ENCODE data around the gene UTS2R.
"Not testable (repeated sequence)": the region's sequence is repeated elsewhere in the genome, so short reads cannot be mapped to it uniquely, and the experiment has no call there.

Gene UTS2R

DNA sequence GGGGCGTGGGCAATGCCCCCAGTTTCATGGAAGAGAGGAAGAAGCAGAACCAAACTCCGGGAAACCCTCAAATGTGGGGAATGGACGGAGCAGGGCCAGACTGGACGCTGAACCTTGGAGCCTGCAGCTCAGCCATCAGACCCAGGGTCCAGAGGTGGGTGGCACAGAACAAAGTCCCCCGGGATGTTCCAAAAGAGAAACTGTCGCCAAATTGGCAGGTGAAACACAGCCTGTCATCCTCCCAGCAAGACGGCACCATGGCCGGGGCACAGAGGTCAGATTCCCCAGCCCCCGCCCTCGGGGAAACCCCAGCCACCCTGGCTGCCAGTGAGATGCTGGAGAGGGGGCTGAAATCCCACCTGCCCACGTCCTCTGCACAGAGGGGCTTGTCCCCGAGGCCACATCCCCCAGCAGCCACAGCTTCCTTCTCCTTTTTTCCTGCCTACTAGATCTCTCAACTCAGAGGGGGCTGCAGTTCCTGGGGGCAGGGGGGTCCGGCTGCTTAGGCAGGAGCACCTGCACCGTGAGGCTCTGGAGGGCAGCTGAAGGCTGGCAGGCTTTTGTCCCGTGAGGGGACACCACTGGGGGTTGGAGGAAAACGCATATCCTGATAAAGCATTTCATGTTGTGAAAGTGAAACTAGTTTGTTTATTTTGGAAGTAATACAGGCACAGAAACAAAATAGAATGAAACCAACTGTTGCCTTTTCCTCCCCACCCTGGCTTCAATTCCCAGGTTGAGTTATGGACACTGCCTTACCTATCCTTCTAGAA lies 36.8 kb upstream of the UTS2R start:
- DNase-seq: no peak

DNA sequence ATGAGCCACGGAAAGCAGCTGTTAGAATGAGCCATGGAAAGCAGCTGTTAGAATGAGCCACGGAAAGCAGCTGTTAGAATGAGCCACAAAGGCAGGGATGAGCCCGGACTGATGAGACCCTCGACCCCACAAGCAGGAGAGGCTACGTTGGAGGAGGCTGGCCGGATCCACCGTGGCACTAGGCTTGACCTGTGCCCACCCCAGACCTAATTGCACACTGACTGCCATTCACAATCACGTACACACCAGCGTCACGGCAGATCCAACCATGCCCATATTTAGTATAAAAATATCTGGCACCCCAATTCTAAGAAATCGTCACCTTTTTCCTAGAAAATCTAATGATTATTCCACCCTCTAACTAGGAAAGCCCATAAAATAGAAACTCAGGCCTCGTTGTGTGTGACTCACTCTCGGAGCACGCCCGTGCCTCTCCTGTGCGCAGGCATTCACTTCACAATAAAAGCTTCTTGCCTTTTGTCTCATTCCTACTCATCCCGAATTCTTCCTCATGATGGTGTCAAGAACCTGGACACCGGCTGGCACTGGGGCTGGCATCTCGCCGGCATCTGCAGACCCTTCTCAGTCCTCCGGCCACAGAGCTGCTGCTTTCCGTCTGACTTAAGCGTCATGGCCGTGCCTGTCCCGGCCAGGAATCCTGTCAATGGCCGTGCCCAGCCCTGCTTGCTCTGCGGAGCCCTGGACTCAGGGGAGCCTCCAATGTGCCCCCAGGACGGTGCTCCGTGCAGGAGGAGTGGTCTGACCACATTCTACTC lies 32.5 kb upstream of the UTS2R start:
- DNase-seq: no peak

DNA sequence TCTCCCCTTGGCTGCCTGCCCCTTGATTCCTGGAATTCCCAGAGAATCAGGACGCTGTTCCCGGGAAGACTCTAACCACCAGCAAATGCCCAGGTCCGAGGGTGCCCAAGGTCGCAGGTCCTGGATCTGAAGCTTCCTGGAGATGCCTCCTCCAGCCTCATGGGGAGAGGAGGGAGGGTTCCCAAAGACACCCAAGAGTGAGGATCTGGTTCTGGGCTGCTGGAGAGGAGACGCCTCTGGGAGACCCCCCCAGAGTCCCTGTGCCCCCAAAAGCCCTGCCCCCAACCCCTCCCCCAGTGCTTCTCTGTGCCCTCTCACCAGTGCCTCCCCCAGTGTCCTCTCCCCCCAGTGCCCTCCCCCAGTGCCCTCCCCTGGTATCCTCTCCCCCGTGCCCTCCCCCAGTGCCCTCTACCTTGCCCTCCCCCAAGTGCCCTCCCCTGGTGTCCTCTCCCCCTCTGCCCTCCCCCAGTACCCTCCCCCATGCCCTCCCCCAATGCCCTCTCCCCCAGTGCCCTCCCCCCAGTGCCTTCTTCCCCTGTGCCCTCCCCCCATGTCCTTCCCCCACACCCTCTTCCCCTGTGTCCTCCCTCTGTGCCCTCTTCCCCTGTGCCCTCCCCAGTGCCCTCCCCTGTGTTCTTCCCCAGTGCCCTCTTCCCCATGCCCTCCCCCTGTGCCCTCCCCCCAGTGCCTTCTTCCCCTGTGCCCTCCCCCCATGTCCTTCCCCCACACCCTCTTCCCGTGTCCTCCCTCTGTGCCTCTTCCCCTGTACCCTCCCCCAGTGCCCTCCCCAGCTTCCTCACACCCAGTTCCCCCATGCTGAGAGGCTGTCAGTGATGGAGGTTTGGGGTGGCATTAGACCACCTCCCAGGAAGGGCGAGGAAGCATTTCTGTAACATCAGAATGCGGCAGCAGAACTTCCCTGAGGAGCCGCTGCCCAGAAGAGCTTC lies 31.7 kb upstream of the UTS2R start:
- DNase-seq: no peak

DNA sequence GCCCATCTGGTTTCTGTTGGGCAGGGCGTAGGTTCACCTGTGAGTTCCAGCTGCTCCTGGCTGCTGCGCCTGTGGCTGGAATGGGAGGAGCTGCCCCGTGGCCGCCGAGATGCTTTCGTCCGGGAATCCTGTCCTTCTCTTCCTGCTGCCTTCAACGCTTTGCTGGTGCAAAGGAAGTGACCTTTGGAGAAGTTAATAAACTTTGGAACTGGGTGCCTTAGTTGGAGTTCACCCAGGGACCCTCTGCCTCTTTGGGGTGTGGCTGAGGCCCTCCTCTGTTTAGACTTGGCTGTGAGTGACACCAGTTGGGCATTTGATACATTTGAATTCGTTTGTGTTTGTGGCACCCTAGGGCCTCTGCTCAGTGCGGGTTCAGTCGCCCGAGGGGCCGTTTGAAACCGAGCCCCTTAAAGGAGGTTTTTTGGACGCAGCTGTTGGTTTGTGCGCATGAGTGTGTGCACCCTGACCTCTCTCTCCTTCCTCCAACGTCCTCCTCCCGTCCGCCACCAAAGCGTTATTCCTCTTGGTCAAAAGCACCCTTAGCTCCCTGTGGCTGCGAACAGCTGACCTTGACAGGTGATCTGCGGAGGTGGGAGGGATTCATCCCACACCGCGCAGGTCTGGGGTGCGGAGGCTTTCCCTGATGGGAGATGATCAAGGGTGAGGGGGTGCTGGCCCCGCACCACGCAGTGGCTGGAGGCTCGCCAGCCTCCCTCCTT lies 29.0 kb upstream of the UTS2R start:
- no peak for DNase-seq

DNA sequence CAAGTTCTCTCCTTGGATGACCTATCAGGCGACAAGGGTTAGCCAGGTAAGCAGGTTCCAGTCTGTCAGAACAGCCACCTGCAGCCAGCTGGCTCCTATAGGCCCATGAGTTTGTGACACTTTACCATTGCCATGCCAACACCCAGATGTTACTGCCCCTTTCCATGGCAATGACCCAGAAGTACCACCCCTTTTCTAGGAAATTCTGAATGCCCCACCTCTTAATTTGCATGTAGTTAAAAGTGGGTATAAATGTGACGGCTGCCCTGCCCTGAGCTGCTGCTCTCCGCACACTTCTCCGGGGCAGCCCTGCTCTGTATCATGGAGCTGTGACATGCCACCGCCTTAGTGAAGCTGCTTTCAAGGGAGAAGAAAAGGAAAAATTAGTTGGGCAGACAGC lies 28.0 kb upstream of the UTS2R start:
- DNase-seq: no peak

DNA sequence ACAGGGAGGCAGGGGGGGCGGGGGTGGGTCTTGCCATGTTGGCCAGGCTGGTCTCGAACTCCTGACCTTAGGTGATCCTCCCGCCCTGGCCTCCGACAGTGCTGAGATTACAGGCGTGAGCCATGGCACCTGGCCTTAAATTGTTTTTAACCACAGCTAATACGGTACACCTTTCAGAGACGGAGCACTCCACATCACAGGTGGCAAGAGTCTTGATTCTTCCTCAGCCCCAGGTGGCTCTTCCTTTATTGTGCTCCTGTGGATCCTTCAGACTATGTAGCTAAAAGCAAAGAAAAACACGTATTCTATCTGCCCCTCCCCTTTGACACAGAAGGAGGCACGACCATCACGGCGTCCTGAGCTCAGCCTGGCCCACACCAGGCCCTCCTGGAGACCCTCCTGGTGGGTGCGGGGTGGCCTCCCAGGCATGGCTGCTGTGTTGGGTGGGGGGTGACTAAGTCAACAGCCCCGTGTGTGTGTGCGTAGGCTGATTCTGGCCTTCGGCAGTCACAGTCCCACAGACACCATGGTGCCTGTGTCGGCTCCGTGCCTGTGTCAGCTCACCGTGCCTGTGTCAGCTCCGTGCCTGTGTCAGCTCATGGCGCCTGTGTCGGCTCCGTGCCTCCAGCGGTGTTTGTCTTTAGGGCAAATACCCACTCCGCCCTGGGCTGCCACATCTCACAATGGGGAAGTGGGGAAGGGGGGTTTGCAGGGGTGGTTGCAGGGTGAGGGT lies 27.2 kb upstream of the UTS2R start:
- DNase-seq: no peak

DNA sequence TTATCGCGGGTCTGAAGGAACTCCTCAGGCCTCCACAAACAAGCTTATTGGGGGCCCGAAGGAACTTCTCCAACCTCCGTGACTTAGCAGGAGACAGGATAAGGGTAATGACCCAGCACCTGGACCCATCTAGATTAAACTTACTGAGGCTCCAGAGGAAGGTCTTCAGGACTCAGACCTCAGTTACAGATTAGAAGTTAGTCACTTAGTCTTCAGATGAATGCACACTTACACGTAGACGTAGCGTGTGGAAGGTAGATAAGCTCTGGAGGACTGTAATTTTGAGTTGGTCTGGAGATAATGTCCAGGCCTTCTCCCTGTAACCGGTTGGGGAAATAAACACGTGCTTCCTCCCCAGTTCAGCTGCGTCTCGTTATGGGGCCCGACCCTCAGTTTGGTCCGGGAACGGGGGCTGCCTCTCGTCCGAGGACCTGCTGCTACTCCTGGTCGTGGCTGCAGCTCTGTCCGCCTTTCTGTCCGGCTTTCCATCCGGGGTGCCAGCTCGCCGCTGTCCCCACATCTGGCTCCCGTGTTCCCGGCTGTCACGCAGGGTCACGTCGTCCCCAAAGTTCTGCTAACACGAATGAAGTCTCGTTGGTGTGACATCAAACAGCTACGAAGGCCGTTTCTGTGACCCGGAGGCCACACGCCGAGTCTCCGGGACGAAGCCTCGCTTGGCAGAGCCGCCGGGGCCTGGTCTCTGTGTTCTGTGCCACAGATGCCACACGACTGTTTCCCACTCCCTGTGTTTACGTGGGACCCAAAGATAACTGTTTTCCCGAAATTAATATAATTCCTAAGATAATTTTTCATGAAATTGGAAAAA lies 26.2 kb upstream of the UTS2R start:
- no peak for DNase-seq

DNA sequence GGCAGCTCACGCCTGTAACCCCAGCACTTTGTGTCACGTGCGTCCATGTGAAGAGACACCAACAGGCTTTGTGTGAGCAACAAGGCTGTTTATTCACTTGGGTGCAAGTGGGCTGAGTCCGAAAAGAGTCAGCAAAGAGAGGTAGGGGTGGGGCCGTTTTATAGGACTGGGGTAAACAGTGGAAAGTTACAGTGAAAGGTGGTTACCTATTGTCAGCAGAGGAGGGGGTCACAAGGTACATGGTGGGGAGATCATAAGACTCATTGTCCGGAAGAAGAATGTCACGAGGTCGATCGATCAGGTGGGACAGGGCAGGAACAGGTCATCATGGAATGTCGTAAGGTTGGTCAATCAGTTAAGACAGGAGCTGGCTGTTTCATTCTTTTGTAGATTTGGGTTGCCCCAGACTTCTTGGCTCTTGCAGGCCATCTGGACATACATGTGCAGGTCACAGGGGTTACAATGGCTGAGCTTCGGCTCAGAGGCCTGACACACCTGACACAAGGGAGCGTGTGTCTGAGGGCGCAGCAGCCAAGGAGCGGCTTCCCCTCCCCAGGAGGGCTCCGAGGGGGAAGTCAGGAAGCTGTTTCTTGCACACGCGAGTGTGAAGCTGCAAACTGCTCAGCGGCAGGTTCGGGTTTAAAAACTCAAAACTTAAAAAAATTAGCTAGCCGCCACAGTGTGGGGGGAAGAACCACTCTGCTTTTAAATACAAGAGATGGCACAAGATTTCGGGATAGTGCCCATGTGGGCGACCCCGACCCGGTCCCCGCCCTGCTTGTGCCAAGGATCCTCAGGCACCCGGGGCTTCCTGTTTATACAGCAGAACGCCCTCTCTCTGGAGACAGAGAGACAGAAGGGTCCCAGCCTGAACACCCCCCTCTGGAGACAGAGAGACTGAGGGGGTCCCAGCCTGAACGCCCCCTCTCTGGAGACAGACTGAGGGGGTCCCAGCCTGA lies 24.9 kb upstream of the UTS2R start:
- DNase-seq: no peak

DNA sequence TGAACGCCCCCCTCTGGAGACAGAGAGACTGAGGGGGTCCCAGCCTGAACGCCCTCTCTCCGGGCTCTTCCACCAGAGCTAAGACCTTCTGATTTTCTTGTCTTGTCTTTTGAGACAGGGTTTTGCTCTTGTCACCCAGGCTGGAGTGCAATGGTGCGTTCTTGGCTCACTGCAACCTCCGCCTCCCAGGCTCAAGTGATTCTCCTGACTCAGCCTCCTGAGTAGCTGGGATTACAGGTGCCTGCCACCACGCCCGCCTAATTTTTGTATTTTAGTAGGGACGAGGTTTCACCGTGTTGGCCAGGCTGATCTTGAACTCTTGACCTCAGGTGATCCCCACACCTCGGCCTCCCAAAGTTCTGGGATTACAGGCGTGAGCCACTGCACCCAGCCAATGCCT lies 23.6 kb upstream of the UTS2R start:
- not testable (repeated sequence) for DNase-seq

DNA sequence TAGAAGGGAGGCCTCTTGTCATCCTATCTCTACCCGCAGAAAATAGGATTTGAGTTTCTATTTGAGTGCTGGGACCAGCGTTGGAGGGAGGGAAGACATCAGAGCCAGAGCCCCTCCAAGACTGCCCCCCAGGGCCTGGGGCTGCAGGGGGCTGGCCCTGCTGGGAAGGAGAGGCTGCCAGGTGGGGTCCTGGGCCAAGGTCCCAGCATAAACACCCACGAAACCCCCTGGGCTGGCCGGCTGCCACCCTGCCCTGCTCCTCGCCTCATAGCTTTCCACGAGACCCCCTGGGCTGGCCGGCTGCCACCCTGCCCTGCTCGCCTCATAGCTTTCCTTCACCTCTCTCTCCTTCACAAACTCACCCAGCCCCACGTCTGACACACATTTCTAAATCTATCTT lies 23.1 kb upstream of the UTS2R start:
- DNase-seq: no peak

DNA sequence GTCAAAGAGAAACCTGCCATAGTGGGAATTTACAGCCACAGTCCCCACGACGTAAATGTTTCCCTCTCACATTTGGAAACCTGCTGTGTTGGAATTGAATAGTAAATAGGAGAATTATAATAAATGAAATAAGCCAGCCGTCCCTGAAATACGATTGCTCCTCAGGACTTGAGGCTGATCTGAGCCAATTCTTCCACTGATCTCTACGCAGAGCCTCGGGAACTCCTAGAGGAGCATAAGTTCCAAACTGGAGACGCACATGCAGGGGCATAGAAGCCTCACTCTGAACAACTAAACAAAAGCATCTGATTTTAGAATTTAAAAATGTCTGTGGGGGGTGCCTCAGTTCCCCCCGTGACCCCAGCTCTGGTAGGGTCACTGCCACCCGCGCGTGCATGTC lies 22.7 kb upstream of the UTS2R start:
- no peak for DNase-seq

DNA sequence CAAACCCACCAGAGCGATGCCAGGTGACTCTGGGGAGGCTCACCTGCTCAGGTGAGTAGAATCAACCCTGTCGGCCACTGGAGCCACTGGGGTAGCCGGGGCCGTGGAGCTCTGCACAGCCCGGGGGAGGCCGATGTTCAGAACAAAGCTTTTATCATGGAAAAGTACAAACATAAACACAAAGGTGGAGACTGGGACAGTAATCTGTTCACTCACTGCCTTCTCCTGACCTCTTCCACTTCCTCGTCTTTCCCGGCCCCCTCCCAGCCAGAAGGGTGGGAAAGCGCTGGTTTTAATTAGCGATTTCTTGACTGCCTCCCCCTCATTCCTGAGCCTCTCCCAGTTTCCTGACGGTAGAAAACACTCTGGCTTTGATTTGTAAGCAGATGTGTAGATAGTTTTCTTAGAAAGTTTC lies 22.3 kb upstream of the UTS2R start:
- DNase-seq: no peak

DNA sequence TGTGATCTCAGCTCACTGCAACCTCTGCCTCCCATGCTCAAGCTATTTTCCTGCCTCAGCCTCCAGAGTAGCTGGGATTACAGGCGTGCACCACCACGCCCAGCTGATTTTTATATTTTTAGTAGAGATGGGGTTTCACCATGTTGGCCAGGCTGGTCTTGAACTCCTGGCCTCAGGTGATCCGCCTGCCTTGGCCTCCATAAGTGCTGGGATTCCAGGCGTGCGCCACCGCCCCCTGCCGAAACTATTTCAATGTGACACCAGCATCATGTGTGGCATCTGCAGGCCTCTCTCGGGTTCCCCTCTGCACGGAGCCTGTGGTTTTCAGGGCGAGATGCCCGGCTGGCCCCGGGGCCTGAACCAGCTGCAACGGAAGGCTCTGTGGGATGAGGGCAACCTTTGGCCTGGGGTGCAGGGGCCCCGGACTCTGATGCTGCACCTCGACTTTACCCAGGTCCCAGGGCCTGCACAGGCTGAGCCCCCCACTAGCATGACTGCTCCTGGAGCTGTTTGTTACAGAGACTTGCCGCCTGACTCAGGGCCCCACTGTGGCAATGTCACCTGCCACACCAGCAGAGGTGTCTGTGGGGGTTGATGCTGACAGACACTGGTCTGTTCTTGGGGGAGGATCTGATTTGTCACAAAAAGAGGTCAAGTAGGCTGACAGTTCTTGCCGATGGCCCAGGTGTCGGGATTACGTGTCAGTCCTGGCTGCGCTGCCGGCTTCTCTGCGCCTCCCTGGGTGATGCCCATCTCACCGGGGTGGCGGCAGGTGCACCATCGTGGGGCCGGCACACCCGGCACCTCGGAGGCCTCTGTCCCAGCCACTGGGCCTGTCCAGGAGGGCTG lies 21.2 kb upstream of the UTS2R start:
- peak; percentile 74 for DNase-seq

DNA sequence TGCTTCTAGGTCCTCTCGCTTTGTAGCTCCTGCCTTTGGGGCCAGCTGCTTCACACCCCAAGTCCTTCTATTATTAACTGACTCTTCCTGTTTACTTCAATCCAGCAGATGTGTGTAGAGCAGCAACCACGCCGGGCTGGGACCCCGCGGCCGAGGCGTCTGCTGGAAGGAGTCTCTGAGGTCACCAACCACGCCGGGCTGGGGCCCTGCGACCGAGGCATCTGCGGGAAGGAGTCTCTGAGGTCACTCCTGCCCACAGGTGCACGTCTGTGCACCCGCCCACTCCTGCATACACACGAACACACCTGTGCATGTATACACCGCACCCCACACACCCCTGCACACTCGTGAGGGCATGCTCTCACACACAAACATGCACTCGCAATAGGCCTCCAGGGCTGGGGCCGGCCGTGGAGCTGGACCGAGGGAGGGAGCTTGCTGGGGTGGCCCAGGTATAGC lies 20.3 kb upstream of the UTS2R start:
- DNase-seq: no peak

DNA sequence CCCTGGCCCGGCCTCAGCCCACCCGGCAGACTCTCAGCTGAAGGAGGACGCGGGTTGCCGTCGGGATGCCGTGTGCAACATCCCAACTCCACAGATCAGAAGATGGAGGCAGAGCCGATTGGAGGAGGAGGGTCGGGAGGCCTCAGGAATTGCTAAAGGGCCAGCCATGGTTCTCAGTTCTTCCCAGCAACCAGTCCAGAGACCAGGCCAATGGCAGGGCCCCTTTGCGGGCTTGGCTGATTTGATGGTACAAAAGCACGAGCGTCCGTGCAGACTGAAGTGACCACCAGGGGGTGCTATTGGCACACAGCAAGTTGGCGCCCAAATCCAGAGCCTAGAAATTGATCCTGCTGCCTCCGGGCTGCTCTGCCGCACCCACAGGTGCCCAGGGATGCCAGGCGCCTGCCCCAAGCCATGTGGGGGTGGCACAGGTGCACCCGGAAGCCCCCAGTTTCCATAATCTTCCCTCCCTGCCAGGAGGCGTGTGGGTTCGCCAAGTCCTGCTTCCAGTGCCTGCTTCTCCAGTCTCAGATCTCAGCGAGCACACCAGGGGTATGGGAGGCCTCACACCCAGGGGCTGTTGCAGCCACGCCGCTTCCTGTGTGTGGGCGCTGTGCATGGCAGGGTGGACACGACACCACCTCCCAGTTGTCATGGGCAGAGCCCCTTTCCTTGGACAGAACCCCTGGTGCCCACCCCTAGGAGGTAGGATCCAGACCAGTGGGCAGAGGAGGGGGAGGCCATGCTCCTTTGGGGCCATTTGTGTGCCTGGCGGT lies 19.7 kb upstream of the UTS2R start:
- peak; percentile 92 for DNase-seq

DNA sequence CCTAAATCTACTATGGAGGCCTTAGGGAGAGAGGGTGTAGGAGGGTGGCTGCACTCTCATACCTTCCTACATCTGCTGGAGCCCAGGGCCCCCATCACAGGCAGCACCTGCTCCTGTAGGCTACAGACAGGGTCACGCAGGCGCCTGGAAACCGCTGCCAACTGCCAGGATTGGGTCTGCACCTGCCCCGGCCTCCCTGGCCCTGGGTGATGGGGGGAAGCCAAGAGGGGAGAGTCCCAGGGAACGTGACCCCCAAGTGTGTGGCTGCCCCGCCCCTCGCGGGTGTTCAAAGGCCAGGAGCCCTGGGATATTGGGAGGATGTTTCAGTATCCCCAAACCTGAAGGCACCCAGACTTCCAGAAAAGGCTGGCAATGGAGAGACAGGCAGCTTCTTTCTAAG lies 18.1 kb upstream of the UTS2R start:
- DNase-seq: no peak

DNA sequence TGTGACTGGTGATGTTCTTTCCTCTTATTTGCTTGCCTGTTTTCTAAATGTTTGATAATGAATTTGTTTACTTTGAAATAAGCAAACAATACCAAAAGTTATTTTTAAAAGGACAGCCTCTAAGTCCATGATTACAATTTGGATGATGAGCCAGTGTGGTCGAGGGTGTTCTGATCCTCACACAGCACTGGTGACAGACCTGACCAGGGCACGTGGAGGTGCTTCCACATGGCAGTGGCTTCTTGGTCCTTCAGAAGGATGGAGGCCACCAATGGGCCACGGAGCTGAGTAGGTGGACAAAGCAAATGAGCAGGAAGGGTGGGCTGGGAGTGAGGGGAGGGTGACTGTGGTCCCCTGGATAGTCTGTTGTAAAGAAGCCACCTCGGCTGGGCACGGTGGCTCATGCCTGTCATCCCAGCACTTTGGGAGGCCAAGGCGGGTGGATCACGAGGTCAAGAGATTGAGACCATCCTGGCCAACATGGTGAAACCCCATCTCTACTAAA lies 16.7 kb upstream of the UTS2R start:
- DNase-seq: no peak

Measured in activated CD8-positive, alpha-beta memory T cell treated with anti-CD3 and anti-CD28 coated beads for 24 hours (primary cell).